MM.1S (cell line): ENCODE results near the gene FBXW7.

Source experiments
- DNase-seq: peaks from one replicate; pipeline ENCODE4 v3.0.0-alpha.2; 2015
- H2AFZ ChIP-seq: fragments of 300-600 bp; sonication (generic); 2 replicates; pipeline ENCODE4 v1.6.0; 2016; ENCODE audit warnings: antibody characterized with exemption, low read length
- H3F3A ChIP-seq: fragments of 300-600 bp; sonication (generic); 2 replicates; pipeline ENCODE4 v1.6.1; 2016; ENCODE audit warnings: mild to moderate bottlenecking, antibody characterized with exemption, low read length, moderate library complexity, mixed read lengths; ENCODE audit not compliant: insufficient read depth
- H3K27ac ChIP-seq: fragments of 300-600 bp; sonication (generic); 2 replicates; pipeline ENCODE4 v1.5.1; 2016; ENCODE audit warnings: mild to moderate bottlenecking, low read length
- H3K27me3 ChIP-seq: fragments of 300-600 bp; sonication (generic); replicated peaks from 2 replicates; pipeline ENCODE4 v1.6.0; 2016; ENCODE audit warnings: low read length; ENCODE audit not compliant: insufficient read depth
- H3K36me3 ChIP-seq: fragments of 300-600 bp; sonication (generic); replicated peaks from 2 replicates; pipeline ENCODE4 v1.6.1; 2016; ENCODE audit warnings: mild to moderate bottlenecking, low read length, mixed read lengths; ENCODE audit not compliant: insufficient read depth
- H3K4me1 ChIP-seq: fragments of 300-600 bp; sonication (generic); 2 replicates; pipeline ENCODE4 v1.6.1; 2016; ENCODE audit warnings: low read length, mixed read lengths
- H3K4me2 ChIP-seq: fragments of 300-600 bp; sonication (generic); 2 replicates; pipeline ENCODE4 v1.6.0; 2016; ENCODE audit warnings: low read depth, low read length
- H3K4me3 ChIP-seq: fragments of 300-600 bp; sonication (generic); 2 replicates; pipeline ENCODE4 v1.5.1; 2016; ENCODE audit warnings: low read length, mixed read lengths
- H3K79me2 ChIP-seq: fragments of 300-600 bp; sonication (generic); 2 replicates; pipeline ENCODE4 v1.6.1; 2016; ENCODE audit warnings: mixed run types, low read length, mixed read lengths
- H3K9ac ChIP-seq: fragments of 300-600 bp; sonication (generic); 2 replicates; pipeline ENCODE4 v1.6.1; 2016; ENCODE audit warnings: low read length, mixed read lengths
- H3K9me2 ChIP-seq: fragments of 300-600 bp; sonication (generic); replicated peaks from 2 replicates; pipeline ENCODE4 v1.6.1; 2016; ENCODE audit warnings: mild to moderate bottlenecking, low read length, mixed read lengths; ENCODE audit not compliant: insufficient read depth
- H3K9me3 ChIP-seq: fragments of 300-600 bp; sonication (generic); replicated peaks from 2 replicates; pipeline ENCODE4 v1.6.1; 2016; ENCODE audit warnings: mild to moderate bottlenecking, low read length, mixed read lengths; ENCODE audit not compliant: insufficient read depth
- H4K20me1 ChIP-seq: fragments of 300-600 bp; sonication (generic); 2 replicates; pipeline ENCODE4 v1.6.1; 2016; ENCODE audit warnings: mild to moderate bottlenecking, low read length, moderate library complexity, mixed read lengths; ENCODE audit not compliant: insufficient read depth
- EZH2 ChIP-seq: fragments of 300-600 bp; sonication (generic); optimal IDR thresholded peaks from 2 replicates; pipeline ENCODE3; 2017; ENCODE audit warnings: low read depth, mild to moderate bottlenecking, antibody characterized with exemption, low read length, mixed read lengths
- EZH2phosphoT487 ChIP-seq: fragments of 300-600 bp; sonication (generic); IDR thresholded peaks from 2 replicates; pipeline ENCODE4 v1.6.1; 2018; ENCODE audit warnings: antibody characterized with exemption, low read length
- TF ChIP-seq, protein P1 (sequence below): fragments of 300-600 bp; sonication (generic); IDR thresholded peaks from 2 replicates; pipeline ENCODE4 v1.5.1; 2016; ENCODE audit warnings: antibody characterized with exemption, low read length, mixed read lengths

Gene FBXW7

GRCh38 chr4:152322656-152323055, 213.2 kb downstream of the FBXW7 start:
- TF ChIP-seq EZH2, result no peak
- no peak for TF ChIP-seq EZH2phosphoT487
- TF ChIP-seq, protein P1, sequence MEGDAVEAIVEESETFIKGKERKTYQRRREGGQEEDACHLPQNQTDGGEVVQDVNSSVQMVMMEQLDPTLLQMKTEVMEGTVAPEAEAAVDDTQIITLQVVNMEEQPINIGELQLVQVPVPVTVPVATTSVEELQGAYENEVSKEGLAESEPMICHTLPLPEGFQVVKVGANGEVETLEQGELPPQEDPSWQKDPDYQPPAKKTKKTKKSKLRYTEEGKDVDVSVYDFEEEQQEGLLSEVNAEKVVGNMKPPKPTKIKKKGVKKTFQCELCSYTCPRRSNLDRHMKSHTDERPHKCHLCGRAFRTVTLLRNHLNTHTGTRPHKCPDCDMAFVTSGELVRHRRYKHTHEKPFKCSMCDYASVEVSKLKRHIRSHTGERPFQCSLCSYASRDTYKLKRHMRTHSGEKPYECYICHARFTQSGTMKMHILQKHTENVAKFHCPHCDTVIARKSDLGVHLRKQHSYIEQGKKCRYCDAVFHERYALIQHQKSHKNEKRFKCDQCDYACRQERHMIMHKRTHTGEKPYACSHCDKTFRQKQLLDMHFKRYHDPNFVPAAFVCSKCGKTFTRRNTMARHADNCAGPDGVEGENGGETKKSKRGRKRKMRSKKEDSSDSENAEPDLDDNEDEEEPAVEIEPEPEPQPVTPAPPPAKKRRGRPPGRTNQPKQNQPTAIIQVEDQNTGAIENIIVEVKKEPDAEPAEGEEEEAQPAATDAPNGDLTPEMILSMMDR, result no peak

DNA sequence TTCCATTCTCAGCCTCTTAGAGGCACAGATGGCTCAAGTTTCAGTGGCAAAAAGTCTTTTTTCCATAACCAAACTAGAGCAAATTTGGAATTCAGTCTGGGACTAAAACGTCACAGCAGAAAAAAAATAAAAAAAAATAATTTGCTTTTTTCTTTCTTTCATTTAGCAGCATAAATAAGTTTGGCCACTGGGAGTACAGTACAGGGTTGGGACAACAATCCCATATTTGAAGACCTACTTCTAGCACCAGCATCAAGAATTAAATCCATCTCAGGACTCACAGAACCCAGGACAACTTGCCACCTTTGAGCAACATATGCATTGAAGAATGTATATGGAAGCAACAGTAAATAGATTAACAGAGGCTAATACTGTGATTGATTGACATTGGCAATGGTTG, 214.0 kb downstream of the FBXW7 start:
- H3K4me3 ChIP-seq, result no peak overlapping the region
- TF ChIP-seq EZH2phosphoT487, result no peak
- TF ChIP-seq, protein P1, result no peak
- TF ChIP-seq EZH2, result no peak
- no peaks in the 10 kb centered on the region for H3K36me3 ChIP-seq
- H3K4me2 ChIP-seq, result no peak overlapping the region
- H2AFZ ChIP-seq, result no peak overlapping the region
- no peaks in the 10 kb centered on the region for H3K4me1 ChIP-seq
- H3K9ac ChIP-seq, result no peak overlapping the region
- H3K9me2 ChIP-seq, result no peaks in the 10 kb centered on the region
- H3K27ac ChIP-seq, result no peak overlapping the region
- no peaks in the 10 kb centered on the region for H3K79me2 ChIP-seq
- no peaks in the 10 kb centered on the region for H3K9me3 ChIP-seq
- H3K27me3 ChIP-seq, result no peaks in the 10 kb centered on the region
- no peaks in the 10 kb centered on the region for H4K20me1 ChIP-seq
- H3F3A ChIP-seq, result no peaks in the 10 kb centered on the region
- no peak for DNase-seq

More at GRCh38 chr4:152322656-152323055, 213.2 kb downstream of the FBXW7 start:
- no peak for DNase-seq
- no peaks in the 10 kb centered on the region for H3K27me3 ChIP-seq
- H3K9ac ChIP-seq, result no peak overlapping the region
- H3K4me3 ChIP-seq, result no peak overlapping the region
- H3K27ac ChIP-seq, result no peak overlapping the region
- H4K20me1 ChIP-seq, result no peaks in the 10 kb centered on the region
- no peaks in the 10 kb centered on the region for H3K9me2 ChIP-seq
- no peaks in the 10 kb centered on the region for H3K79me2 ChIP-seq
- H3K4me1 ChIP-seq, result peaks cover 7% of the 10 kb centered on the region
- no peaks in the 10 kb centered on the region for H3K36me3 ChIP-seq
- no peak overlapping the region for H3K4me2 ChIP-seq
- H2AFZ ChIP-seq, result no peak overlapping the region
- peaks cover 2% of the 10 kb centered on the region; the same call in 1 of the 2 replicates for H3F3A ChIP-seq
- no peaks in the 10 kb centered on the region for H3K9me3 ChIP-seq

DNA sequence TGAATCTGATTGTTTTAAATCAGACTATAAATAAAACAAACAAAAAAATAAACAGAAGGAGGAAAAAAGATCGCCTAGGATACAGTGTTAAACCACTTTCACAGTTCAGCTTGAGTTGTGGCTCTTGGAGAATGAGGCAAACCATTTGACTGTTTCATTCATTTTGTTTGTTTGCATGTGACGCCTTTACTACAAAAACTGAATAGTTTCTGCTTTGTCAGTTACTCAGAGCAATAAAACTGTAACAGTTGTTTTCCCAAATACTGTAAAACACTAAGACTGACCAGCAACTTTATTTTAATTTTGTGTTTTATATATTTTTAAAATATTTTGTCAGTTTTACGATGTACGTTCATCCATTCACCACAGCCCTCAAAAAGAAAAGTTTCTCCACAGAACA, 214.5 kb downstream of the FBXW7 start:
- Histone ChIP-seq H3K36me3 (no peaks in the 10 kb centered on the region), H3K9me2 (no peaks in the 10 kb centered on the region), H3K27me3 (no peaks in the 10 kb centered on the region), H3K4me1 (no peaks in the 10 kb centered on the region), H4K20me1 (no peaks in the 10 kb centered on the region), H3F3A (no peaks in the 10 kb centered on the region), H3K4me2 (no peak overlapping the region), H2AFZ (no peak overlapping the region), H3K79me2 (no peaks in the 10 kb centered on the region), H3K4me3 (no peak overlapping the region), H3K9ac (no peak overlapping the region), H3K27ac (no peak overlapping the region), H3K9me3 (no peaks in the 10 kb centered on the region)
- TF ChIP-seq EZH2phosphoT487, result no peak
- TF ChIP-seq, protein P1, result no peak
- no peak for TF ChIP-seq EZH2
- DNase-seq, result no peak
